HG03460 (cell line): Measurements from ENCODE around the gene KIF5A.

Source experiments
- ATAC-seq: cut with Tn5 transposase; IDR thresholded peaks from one replicate; pipeline ENCODE4 v1.9.1; 2021; ENCODE audit not compliant: unreplicated experiment

KIF5A gene

DNA sequence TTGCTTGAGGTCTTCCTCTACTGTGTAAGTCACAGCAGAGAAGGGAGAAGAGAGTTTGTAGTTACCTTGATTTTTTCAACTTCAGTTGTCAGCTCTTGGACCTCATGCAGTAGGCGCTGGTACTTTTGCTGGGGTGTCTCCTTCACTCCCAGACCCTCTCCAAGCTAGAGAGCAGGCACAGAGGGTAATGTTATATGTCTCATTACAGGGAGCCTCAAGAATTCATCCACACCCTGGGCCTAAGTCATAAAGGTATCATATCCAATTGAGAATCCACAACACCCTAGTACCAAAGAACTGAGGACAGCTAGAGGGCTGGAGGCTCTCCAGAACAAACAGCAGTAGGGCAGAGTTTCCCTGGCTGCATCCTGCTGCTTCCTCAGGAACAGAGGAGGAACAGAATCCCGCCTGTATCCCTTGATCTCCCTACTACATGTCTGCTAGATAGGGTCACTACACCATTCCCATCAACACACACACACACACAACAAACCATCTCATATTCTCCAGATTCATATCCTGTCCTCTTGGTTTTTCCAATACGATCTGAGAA lies 14.8 kb upstream of the KIF5A start:
- no peak for ATAC-seq

- no peak for ATAC-seq
Observed at GRCh38 chr12:57535764-57536596, 13.9 kb upstream of the KIF5A start.

- no peak for ATAC-seq
Observed at GRCh38 chr12:57536597-57536942, 13.3 kb upstream of the KIF5A start.

DNA sequence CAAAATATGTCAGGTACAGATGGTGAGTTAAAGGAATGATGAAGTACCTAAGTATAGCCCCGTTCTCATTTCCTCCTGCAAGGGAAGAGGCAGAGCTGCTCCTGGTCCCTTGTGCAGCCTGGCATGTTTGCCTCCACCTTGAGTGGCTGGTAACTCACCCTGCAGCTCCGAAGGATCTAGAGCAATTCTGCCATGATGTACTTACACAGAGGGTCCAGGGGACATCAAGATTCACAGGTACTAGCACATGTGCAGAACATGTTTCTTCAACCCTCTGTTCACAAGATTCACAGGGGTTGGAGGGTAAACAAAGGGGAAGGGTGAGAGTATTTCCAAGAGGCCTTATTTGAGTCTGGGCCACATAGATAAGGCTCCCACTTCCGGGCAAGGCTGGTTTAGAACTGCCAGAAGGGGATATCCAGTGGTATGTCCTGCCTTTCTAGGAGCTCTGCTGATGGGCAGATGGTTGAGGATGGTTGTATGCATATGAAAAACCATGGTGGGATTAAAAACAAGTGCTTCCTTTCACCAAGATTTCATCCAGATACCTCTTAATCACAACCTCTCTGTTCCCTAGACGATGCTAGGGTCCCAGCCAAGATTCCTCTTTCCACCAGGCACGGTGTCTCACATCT lies 10.6 kb upstream of the KIF5A start:
- ATAC-seq: no peak

DNA sequence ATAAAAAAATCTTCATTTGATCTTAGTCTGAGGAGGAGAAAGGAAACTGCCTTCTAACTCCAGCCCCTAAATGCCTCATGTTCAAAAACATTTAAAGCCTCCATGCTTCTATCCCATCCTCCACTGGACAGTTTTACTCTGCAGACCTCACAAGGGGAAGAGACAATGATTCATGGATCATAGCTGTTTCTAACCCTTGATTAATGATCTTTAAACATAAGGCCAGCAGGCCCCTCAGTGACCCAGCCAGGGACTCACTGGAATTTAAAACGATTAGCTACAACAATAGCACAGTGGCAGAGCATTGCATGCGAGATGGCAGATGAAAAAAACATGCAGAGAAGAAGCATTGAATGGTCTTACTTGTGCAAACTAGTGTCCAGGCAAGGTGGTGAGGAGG lies 8.8 kb upstream of the KIF5A start:
- ATAC-seq: no peak

- no peak for ATAC-seq
Observed at GRCh38 chr12:57541717-57542116, 8.1 kb upstream of the KIF5A start.

- ATAC-seq: no peak
Observed at GRCh38 chr12:57543581-57543980, 6.3 kb upstream of the KIF5A start.

DNA sequence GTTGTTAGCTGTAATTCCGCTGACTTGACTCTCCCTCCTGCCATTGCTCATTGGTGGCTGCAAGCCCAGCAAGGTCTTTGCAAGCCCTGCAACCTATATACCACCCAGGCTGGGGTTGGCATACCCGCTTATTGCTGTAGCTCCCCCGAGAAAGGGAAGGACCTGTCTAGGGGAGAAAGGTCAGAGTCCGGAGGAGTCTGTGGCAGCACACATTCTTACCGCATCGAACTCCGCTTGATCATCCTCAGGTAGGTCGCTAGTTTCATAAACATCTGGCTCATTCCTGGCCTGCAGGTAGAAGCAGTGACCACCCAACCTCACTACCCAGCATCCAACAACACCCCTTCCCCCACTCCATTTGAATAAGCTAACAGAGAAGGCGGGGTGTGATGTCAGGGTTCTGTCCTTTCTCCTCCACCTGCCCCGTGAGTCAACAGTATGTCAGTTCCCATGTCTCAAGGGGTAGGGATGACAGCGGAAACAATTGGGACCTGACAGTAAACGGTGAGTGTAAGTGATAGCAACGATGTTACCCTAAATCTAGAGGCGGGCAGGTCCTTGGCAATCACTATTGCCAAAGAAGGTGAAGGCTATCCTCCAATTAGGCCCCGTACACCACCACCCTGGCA lies 3.9 kb upstream of the KIF5A start:
- no peak for ATAC-seq

GRCh38 chr12:57546438-57547287 lies 3.2 kb upstream of the KIF5A start, which contains the start of gene DCTN2:
Gene DCTN2, minus strand, starts transcription at chr12:57547192. Its CDS starts 129 bp downstream, at chr12:57547063.
- ATAC-seq: peak; percentile 99

DNA sequence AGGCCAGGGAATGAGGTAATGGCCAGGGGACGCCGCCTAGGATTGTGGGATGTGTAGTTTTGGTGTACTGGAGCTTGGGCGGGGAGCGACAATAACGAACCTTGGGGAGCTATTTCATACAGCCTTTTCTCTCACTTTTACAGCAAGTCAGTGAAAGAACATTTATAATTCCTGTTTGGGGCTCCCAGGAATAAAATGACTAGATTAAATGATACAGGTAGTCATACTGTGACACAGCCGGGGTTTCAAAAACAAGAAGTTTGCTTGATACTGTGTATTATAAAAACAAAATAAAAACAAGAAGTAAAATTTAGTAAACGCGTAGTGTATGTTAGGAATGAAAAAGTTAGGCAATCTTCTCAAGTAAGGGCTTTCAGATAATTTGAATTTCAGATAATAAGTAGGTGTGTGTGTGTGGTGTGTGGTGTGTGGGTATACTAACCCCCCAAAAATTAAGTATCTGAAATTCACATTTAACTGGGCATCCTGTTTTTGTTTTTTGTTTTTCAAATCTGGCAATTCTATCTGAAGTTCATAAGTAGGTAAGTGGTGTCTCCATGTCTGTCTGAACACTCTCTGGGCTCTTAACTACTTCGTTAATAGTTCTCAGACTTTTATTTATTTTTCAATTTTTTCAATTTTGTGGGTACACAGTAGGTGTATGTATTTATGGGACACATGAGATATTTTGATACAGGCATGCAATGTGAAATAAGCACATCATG lies 2.4 kb upstream of the KIF5A start:
- ATAC-seq: no peak

DNA sequence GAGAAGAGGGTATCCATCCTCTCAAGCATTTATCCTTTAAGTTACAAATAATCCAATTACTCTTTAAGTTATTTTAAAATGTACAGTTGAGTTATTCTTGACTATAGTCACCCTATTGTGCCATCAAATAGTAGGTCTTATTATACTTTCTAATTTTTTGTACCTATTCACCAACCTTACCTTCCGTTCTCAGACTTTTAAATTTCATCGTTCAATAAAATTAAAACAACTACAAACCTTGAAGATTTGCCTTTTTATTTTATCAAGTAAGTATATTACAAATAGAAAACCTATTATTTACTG lies 1.9 kb upstream of the KIF5A start:
- ATAC-seq: no peak

GRCh38 chr12:57548488-57548887 lies 1.4 kb upstream of the KIF5A start:
- ATAC-seq: no peak

DNA sequence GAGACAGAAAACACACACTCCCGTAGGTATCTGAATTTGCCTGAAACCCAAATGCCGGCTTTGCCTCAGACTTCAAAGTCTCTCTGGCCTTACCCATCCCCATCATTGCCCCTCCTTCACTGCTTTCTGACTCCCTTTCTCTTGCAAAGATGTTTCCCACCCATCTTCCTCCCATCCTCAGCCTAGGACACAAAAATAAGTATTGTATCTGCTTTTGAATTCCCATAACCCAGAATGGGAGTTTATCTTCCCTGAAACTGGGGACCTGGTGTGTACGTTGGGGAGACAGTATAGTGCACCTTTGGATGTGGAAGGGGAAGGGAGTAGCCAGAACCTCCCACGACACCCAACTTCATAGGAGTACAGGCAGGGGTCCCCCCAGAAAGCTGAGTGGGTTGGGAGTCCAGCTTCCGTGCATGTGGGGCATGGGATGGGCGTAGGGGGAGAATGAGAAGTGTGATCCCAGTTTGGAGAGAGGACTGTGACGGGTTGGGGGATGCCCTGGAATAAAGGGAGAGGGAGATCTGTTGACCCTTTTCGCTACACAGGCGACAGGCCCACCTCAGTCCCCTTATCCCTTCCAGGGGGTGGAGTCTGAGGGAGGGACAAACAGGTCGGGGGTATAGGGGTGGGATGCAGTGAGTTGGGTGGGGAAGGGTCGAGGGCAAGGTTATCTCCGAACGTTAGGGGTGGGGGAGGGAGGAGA lies 488 bp upstream of the KIF5A start:
- no peak for ATAC-seq

DNA sequence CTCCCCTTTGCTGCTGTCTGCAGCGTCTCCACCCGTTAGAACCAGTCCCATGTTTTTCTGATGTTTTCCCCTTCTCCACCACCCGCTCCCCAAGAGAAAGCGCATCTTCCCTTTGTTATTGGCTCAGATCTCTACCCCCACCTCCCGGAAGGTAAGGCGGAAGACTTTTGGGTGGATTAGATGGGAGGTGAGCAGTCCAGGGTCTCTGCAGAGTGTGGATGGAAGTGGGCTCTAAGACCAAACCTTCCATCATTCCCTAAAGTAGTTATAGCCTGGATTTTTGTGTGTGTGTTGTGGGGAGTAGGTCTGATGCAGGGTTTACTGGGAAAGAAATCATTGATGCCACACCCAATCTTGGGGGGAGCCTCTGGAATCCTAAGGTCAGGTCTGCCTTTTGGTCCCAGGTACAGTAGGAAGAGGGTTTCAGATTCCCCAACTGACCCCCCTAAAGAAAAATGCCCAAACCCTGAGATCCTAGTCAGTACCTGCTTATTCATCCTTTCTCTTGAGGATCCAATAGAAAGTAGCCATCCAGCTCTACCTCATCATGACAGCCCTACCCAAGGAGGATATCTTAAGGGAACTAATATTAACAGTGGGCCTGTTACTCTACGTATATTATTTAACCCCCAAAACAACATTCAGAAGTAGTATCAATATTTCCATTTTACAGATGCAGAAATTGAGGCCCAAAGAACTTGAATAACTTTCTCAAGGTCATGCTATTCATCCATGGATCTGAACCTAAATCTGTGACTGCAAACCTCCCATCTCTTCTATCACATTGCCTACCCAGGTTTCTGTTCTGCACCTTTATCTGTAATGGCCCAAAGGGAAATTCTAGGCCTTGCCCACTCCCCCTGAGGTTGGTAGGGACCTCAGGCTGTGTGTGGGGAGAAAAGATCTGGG lies 1.1 kb downstream of the KIF5A start:
- no peak for ATAC-seq

GRCh38 chr12:57551637-57552305 lies 1.9 kb downstream of the KIF5A start:
- no peak for ATAC-seq

DNA sequence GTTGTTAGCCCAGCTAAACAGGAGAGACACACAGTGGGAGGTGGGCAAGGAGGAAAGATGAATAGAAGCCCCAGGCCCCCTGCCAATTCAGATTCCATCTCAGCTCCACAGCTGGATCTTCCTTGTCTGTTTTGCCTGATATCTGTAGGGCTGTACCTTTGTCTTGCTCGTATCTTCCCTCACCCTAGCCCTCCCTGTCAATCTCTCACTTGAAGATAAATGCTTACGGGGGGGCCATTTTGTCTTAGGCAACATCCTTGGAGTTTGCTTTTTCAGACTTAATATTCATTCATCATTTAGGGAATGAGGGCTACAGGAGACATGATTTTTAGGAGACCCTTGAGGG lies 2.4 kb downstream of the KIF5A start:
- no peak for ATAC-seq

GRCh38 chr12:57552835-57553313 lies 3.0 kb downstream of the KIF5A start:
- no peak for ATAC-seq
